CD14-positive monocyte (primary cell): ENCODE data around the gene CAPN14. TPM values are rescaled to one million over a fixed set of nuclear protein-coding genes. Genes with fewer than 3 reads are reported as not detected.

Experiments used
- DNase-seq, 3 donors: peaks; one replicate each; pipeline ENCODE4 v3.0.0-alpha.2; 2011 to 2022
- H2AFZ ChIP-seq: 2 replicates; pipeline ENCODE4 v1.6.0; 2012; ENCODE audit warnings: mild to moderate bottlenecking, low read depth, low read length, inconsistent platforms; ENCODE audit not compliant: insufficient read depth, poor library complexity, severe bottlenecking
- H3K27ac ChIP-seq, 2 donors: 1 replicate in 1 of 2; 2 replicates in 1 of 2; pipeline ENCODE4 v1.5.1; 2012 to 2013; ENCODE audit warnings: low read length in 2 of 2, control low read depth in 1 of 2, inconsistent platforms in 1 of 2, low read depth in 1 of 2, mild to moderate bottlenecking in 1 of 2
- H3K27me3 ChIP-seq, 2 donors: one replicate each; pipeline versions ENCODE4 v1.6.0 to v1.6.1; 2011 to 2013; ENCODE audit warnings: low read length in 2 of 2; ENCODE audit not compliant: control insufficient read depth in 2 of 2, insufficient read depth in 2 of 2
- H3K36me3 ChIP-seq, 2 donors: replicated peaks in 1 of 2; 1 replicate in 1 of 2; 2 replicates in 1 of 2; pipeline versions ENCODE4 v1.5.1 to v1.6.1; 2012 to 2013; ENCODE audit warnings: low read length in 2 of 2, control low read depth in 1 of 2, inconsistent platforms in 1 of 2, mild to moderate bottlenecking in 1 of 2; ENCODE audit not compliant: insufficient read depth in 2 of 2, control insufficient read depth in 1 of 2
- H3K4me1 ChIP-seq, 2 donors: 1 replicate in 1 of 2; 2 replicates in 1 of 2; pipeline versions ENCODE4 v1.5.1 to v1.6.1; 2012 to 2013; ENCODE audit warnings: low read length in 2 of 2, control low read depth in 1 of 2, inconsistent platforms in 1 of 2, mild to moderate bottlenecking in 1 of 2, moderate library complexity in 1 of 2; ENCODE audit not compliant: insufficient read depth in 2 of 2, control insufficient read depth in 1 of 2
- H3K4me2 ChIP-seq: replicated peaks from 2 replicates; pipeline ENCODE3; 2012; ENCODE audit warnings: low read length, moderate library complexity, mild to moderate bottlenecking; ENCODE audit not compliant: poor library complexity, severe bottlenecking; ENCODE audit errors: extremely low read depth
- H3K4me3 ChIP-seq, 3 experiments: fragments of 200-600 bp in 1 of 3; sonication (generic) in 1 of 3; replicated peaks in 1 of 3; 1 replicate in 2 of 3; 2 replicates in 1 of 3; pipeline ENCODE4 v1.5.1; 2011 to 2013; ENCODE audit warnings: low read length in 3 of 3, mild to moderate bottlenecking in 3 of 3, control low read depth in 2 of 3, low read depth in 2 of 3, inconsistent platforms in 1 of 3, moderate library complexity in 1 of 3
- H3K79me2 ChIP-seq: 2 replicates; pipeline ENCODE4 v1.6.0; 2012; ENCODE audit warnings: mild to moderate bottlenecking, control low read depth, inconsistent platforms, low read length, moderate library complexity; ENCODE audit not compliant: insufficient read depth
- H3K9ac ChIP-seq: 2 replicates; pipeline ENCODE4 v1.6.0; 2017; ENCODE audit warnings: low read length, mild to moderate bottlenecking; ENCODE audit not compliant: insufficient read depth, poor library complexity, severe bottlenecking
- H3K9me3 ChIP-seq, 2 donors: replicated peaks in 1 of 2; 1 replicate in 1 of 2; 2 replicates in 1 of 2; pipeline versions ENCODE4 v1.5.1 to v1.6.1; 2012 to 2013; ENCODE audit warnings: low read length in 2 of 2, control low read depth in 1 of 2; ENCODE audit not compliant: control insufficient read depth in 1 of 2, insufficient read depth in 1 of 2
- H4K20me1 ChIP-seq: 2 replicates; pipeline ENCODE4 v1.6.0; 2012; ENCODE audit warnings: mild to moderate bottlenecking, low read length, control low read depth, moderate library complexity; ENCODE audit not compliant: insufficient read depth
- H3K27ac Mint-ChIP-seq, 7 donors: one replicate each; pipeline ENCODE4 v1.8.0; 2020; ENCODE audit warnings: mild to moderate bottlenecking in 7 of 7, mixed read lengths in 7 of 7, moderate library complexity in 6 of 7, inconsistent platforms in 2 of 7
- H3K27me3 Mint-ChIP-seq, 3 donors: one replicate each; pipeline ENCODE4 v1.8.0; 2021 to 2022; ENCODE audit warnings: low read depth in 3 of 3, mild to moderate bottlenecking in 3 of 3, mixed read lengths in 3 of 3, moderate library complexity in 3 of 3, inconsistent platforms in 1 of 3
- H3K36me3 Mint-ChIP-seq, 2 donors: one replicate each; pipeline ENCODE4 v1.8.0; 2020; ENCODE audit warnings: mixed read lengths in 2 of 2, inconsistent platforms in 1 of 2, mild to moderate bottlenecking in 1 of 2
- H3K4me1 Mint-ChIP-seq: one replicate; pipeline ENCODE4 v1.8.0; 2020; ENCODE audit warnings: mild to moderate bottlenecking, mixed read lengths
- H3K4me3 Mint-ChIP-seq, 2 donors: one replicate each; pipeline ENCODE4 v1.8.0; 2020; ENCODE audit warnings: mild to moderate bottlenecking in 2 of 2, mixed read lengths in 2 of 2, moderate library complexity in 1 of 2
- H3K9me3 Mint-ChIP-seq, 7 donors: one replicate each; pipeline ENCODE4 v1.8.0; 2020 to 2022; ENCODE audit warnings: mixed read lengths in 7 of 7, mild to moderate bottlenecking in 6 of 7, moderate library complexity in 6 of 7, inconsistent platforms in 2 of 7
- WGBS: methylation state at CpG from one replicate; pipeline ENCODE4 v1.1.5; 2013; ENCODE audit warnings: missing lambda C conversion rate; ENCODE audit not compliant: insufficient coverage; 5-methylcytosine and 5-hydroxymethylcytosine counted together
- intact Hi-C, 2 donors: fragments of 100-400 bp; cut with micrococcal nuclease; formaldehyde crosslinking; loops; one replicate each; pipeline versions ENCODE4 v1.15.0 to v1.15.1; 2023
- polyA plus RNA-seq, 3 donors: library from polyadenylated mRNA; depleted of rRNA in 1 of 3; unstranded in 2 of 3; stranded (reverse) in 1 of 3; fragments of 300-500 nt in 2 of 3; fragments of >200 nt in 1 of 3; fragmentation: Illumina TruSeq in 2 of 3; gene quantifications; 1 replicate in 2 of 3; 2 replicates in 1 of 3; pipeline ENCODE4 v1.2.3, GENCODE V29; 2012 to 2021
- TF ChIP-seq, protein P1 (sequence below): fragments of 200-600 bp; IDR thresholded peaks from one replicate; pipeline ENCODE4 v1.8.0; 2022; ENCODE audit warnings: antibody characterized with exemption, mild to moderate bottlenecking

Gene CAPN14
- polyA plus RNA-seq, 3 donors = not detected

DNA sequence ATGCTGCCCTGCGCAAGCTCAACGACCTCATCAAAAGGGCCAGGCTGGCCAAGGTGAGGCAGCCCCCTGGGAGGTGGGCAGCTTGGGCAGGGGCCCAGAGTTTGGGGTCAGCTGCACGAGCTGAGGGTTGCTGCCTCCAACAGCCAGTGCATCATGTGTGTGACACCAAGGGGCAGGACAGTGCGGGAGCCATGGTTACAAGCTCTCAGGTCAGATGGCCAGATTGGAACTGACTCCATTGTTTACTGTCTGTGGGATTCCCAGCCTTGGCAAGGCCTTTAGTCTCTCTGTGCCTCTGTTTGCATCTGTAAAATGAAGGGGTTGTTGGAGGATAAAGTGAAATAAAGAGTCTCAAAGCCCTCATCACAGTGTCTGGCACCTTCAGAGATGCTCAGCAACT is 43.6 kb upstream of the CAPN14 start:
- no peaks in the 10 kb centered on the region for H3K4me1 ChIP-seq
- H2AFZ ChIP-seq = no peak overlapping the region
- intact Hi-C loops = no loop called here
- WGBS = 95% methylated on average over 4 of the region's 4 CpGs
- Mint-ChIP-seq H3K4me1 (no peaks in the 10 kb centered on the region), H3K36me3 (no peaks in the 10 kb centered on the region), H3K27me3 (peaks cover 0 to 3% (median 2%) of the 10 kb centered on the region in 3 donors), H3K9me3 (no peaks in the 10 kb centered on the region), H3K4me3 (no peak overlapping the region), H3K27ac (peak overlapping the region in 1 of 7 donors; percentile 61)
- no peak overlapping the region for H3K9ac ChIP-seq
- no peak for DNase-seq
- no peaks in the 10 kb centered on the region for H3K79me2 ChIP-seq
- no peak overlapping the region for H3K27ac ChIP-seq
- TF ChIP-seq, protein P1, sequence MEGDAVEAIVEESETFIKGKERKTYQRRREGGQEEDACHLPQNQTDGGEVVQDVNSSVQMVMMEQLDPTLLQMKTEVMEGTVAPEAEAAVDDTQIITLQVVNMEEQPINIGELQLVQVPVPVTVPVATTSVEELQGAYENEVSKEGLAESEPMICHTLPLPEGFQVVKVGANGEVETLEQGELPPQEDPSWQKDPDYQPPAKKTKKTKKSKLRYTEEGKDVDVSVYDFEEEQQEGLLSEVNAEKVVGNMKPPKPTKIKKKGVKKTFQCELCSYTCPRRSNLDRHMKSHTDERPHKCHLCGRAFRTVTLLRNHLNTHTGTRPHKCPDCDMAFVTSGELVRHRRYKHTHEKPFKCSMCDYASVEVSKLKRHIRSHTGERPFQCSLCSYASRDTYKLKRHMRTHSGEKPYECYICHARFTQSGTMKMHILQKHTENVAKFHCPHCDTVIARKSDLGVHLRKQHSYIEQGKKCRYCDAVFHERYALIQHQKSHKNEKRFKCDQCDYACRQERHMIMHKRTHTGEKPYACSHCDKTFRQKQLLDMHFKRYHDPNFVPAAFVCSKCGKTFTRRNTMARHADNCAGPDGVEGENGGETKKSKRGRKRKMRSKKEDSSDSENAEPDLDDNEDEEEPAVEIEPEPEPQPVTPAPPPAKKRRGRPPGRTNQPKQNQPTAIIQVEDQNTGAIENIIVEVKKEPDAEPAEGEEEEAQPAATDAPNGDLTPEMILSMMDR = no peak
- no peaks in the 10 kb centered on the region for H3K27me3 ChIP-seq
- H4K20me1 ChIP-seq = no peaks in the 10 kb centered on the region
- no peaks in the 10 kb centered on the region for H3K36me3 ChIP-seq
- H3K4me2 ChIP-seq = no peak overlapping the region
- H3K4me3 ChIP-seq = no peak overlapping the region
- H3K9me3 ChIP-seq = no peaks in the 10 kb centered on the region

DNA sequence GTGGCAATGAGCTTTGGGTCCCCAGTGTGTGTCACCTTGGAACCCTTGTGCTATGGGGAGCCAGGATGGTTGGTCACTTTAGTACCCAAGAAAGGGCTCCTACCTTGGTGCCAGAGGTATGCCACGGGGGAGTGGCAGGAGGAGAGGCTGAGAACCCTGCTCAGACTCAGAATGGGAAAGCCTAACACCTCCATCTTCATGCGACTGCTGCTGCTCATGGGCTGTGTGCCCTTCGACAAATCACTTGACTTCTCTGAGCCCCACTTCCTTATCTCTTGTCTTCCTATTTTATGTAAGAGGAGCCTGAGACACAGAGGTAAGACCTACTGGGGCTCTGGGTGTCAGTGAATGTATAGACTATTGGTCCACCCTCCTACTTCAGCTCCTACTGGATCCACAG is 41.8 kb upstream of the CAPN14 start:
- H3K4me3 Mint-ChIP-seq = no peak overlapping the region
- Histone ChIP-seq H3K9ac (no peak overlapping the region), H3K4me1 (no peaks in the 10 kb centered on the region), H3K27ac (no peak overlapping the region), H2AFZ (no peak overlapping the region), H3K4me3 (no peak overlapping the region), H3K36me3 (no peaks in the 10 kb centered on the region), H3K27me3 (no peaks in the 10 kb centered on the region), H3K9me3 (no peaks in the 10 kb centered on the region), H4K20me1 (no peaks in the 10 kb centered on the region), H3K4me2 (no peak overlapping the region), H3K79me2 (no peaks in the 10 kb centered on the region)
- no peak for DNase-seq
- peaks cover 0 to 2% (median 2%) of the 10 kb centered on the region in 3 donors for H3K27me3 Mint-ChIP-seq
- no peaks in the 10 kb centered on the region for H3K9me3 Mint-ChIP-seq
- H3K4me1 Mint-ChIP-seq = no peaks in the 10 kb centered on the region
- TF ChIP-seq, protein P1 = no peak
- H3K27ac Mint-ChIP-seq = peak overlapping the region in 1 of 7 donors; percentile 15
- WGBS = no CpG with 5 or more reads among the region's 3 CpGs
- intact Hi-C loops = no loop called here
- H3K36me3 Mint-ChIP-seq = no peaks in the 10 kb centered on the region
